PC-3 (cell line): ENCODE results near the gene CSTPP1.

Source experiments
- CTCF ChIP-seq: fragments of 300-600 bp; sonication (generic); conservative IDR thresholded peaks from 2 replicates; pipeline ENCODE4 v1.5.1; 2017; ENCODE audit warnings: antibody characterized with exemption, low read depth, mild to moderate bottlenecking, low read length
- EZH2 ChIP-seq: fragments of 300-600 bp; sonication (generic); IDR thresholded peaks from one replicate; pipeline ENCODE4 v1.6.1; 2017; ENCODE audit warnings: antibody characterized with exemption, mild to moderate bottlenecking, low read length; ENCODE audit not compliant: unreplicated experiment

- TF ChIP-seq CTCF (no peak), EZH2 (no peak)
Observed at GRCh38 chr11:46952553-46952952, 16.0 kb downstream of the CSTPP1 start.
